ENCODE data around the gene USP3. TPM values are rescaled to one million over a fixed set of nuclear protein-coding genes. Genes with fewer than 3 reads are reported as not detected.

The USP3 gene
- total RNA-seq, 2 donors from 2014 or later, result 66.5 to 78.0 TPM

Other genes starting within 250 kb of the USP3 start
- 10 to 100 TPM; 24.4 to 30.6 TPM for gene APH1B, start 227.0 kb upstream of the USP3 start, total RNA-seq
- gene CA12, start 122.7 kb upstream of the USP3 start, total RNA-seq, result 1 to 10 TPM in 1 of 2 donors, under 1 TPM in 1; 0.55 to 2.4 TPM
- gene FBXL22, start 92.8 kb downstream of the USP3 start, total RNA-seq, result 1 to 10 TPM in 1 of 2 donors, under 1 TPM in 1; 0.79 to 1.3 TPM